SK-N-SH (cell line): ENCODE measurements around the gene TMEM267. TPM values are rescaled to one million over a fixed set of nuclear protein-coding genes. Genes with fewer than 3 reads are reported as not detected.

Experiments used
- CTCF ChIA-PET: fragments of 300-600, 350-600 bp; formaldehyde crosslinking; extraction: SDS; loops from one replicate; lab custom pipeline; 2021; lab: Yijun Ruan, JAX
- POLR2A ChIA-PET: fragments of 350-600 bp; sonication (Branson Sonifier 250); formaldehyde crosslinking; extraction: SDS; loops from one replicate; lab custom pipeline; 2020; ENCODE audit warnings: antibody characterized with exemption, inconsistent platforms; lab: Yijun Ruan, JAX
- DNase-seq: peaks from one replicate; pipeline ENCODE4 v3.0.0; 2012
- H2AFZ ChIP-seq: fragments of 200-600 bp; sonication (generic); 2 replicates; pipeline ENCODE4 v1.8.1; 2016; ENCODE audit warnings: antibody characterized with exemption, mild to moderate bottlenecking, low read depth
- H3F3A ChIP-seq: fragments of 200-600 bp; sonication (generic); replicated peaks from 2 replicates; pipeline ENCODE3; 2016; ENCODE audit warnings: antibody characterized with exemption, mild to moderate bottlenecking; ENCODE audit not compliant: insufficient read depth
- H3K27ac ChIP-seq, 2 experiments: fragments of 200-500 bp in 1 of 2; fragments of 200-600 bp in 1 of 2; sonication (Bioruptor generic) in 1 of 2; sonication (generic), shearing (Covaris generic) in 1 of 2; 2 replicates each; pipeline versions ENCODE4 v1.5.1 to v1.6.1; 2014 to 2016; ENCODE audit warnings: low read depth in 2 of 2, inconsistent platforms in 1 of 2, low read length in 1 of 2, mild to moderate bottlenecking in 1 of 2, mixed read lengths in 1 of 2
- H3K27me3 ChIP-seq: fragments of 200-600 bp; sonication (generic), shearing (Covaris generic); 2 replicates; pipeline ENCODE4 v1.6.1; 2016; ENCODE audit warnings: mixed run types; ENCODE audit not compliant: insufficient read depth
- H3K36me3 ChIP-seq, 2 experiments: fragments of 200-500 bp in 1 of 2; fragments of 200-600 bp in 1 of 2; sonication (Bioruptor generic) in 1 of 2; sonication (generic) in 1 of 2; replicated peaks in 1 of 2; 2 replicates each; pipeline versions ENCODE3 to v1.5.1; 2014 to 2016; ENCODE audit warnings: low read length in 1 of 2, mild to moderate bottlenecking in 1 of 2; ENCODE audit not compliant: insufficient read depth in 2 of 2, control insufficient read depth in 1 of 2
- H3K4me1 ChIP-seq, 2 experiments: fragments of 200-500 bp in 1 of 2; fragments of 200-600 bp in 1 of 2; sonication (Bioruptor generic) in 1 of 2; sonication (generic), shearing (Covaris generic) in 1 of 2; 2 replicates each; pipeline versions ENCODE4 v1.5.1 to v1.6.1; 2014 to 2016; ENCODE audit warnings: low read depth in 1 of 2, low read length in 1 of 2, mixed run types in 1 of 2; ENCODE audit not compliant: insufficient read depth in 2 of 2, control insufficient read depth in 1 of 2
- H3K4me2 ChIP-seq: fragments of 200-600 bp; sonication (generic), shearing (Covaris generic); 2 replicates; pipeline ENCODE4 v1.6.1; 2017; ENCODE audit warnings: mixed run types
- H3K4me3 ChIP-seq, 2 experiments: fragments of 200-500 bp in 1 of 2; fragments of 200-600 bp in 1 of 2; sonication (Bioruptor generic) in 1 of 2; sonication (generic), shearing (Covaris generic) in 1 of 2; 2 replicates each; pipeline versions ENCODE4 v1.5.1 to v1.8.1; 2014 to 2016; ENCODE audit warnings: low read depth in 2 of 2, inconsistent platforms in 1 of 2, low read length in 1 of 2, mild to moderate bottlenecking in 1 of 2, mixed read lengths in 1 of 2, moderate library complexity in 1 of 2
- H3K79me2 ChIP-seq: fragments of 200-600 bp; sonication (generic); 2 replicates; pipeline ENCODE4 v1.8.1; 2017; ENCODE audit warnings: mild to moderate bottlenecking; ENCODE audit not compliant: insufficient read depth
- H3K9ac ChIP-seq: fragments of 200-600 bp; sonication (generic); 2 replicates; pipeline ENCODE4 v1.6.1; 2017; ENCODE audit warnings: mixed run types
- H3K9me2 ChIP-seq: fragments of 200-600 bp; sonication (generic); 2 replicates; pipeline ENCODE4 v1.6.1; 2017; ENCODE audit warnings: mixed run types
- H3K9me3 ChIP-seq: fragments of 200-600 bp; sonication (generic); 2 replicates; pipeline ENCODE4 v1.6.1; 2017; ENCODE audit warnings: mixed run types, mild to moderate bottlenecking, moderate library complexity
- H4K20me1 ChIP-seq: fragments of 200-600 bp; sonication (generic); 2 replicates; pipeline ENCODE4 v1.6.1; 2017; ENCODE audit warnings: mild to moderate bottlenecking, mixed run types; ENCODE audit not compliant: insufficient read depth
- EZH2phosphoT487 ChIP-seq: fragments of 200-600 bp; sonication (generic); IDR thresholded peaks from 2 replicates; pipeline ENCODE4 v1.6.1; 2017; ENCODE audit warnings: low read depth, mixed run types, mild to moderate bottlenecking, antibody characterized with exemption, moderate library complexity, borderline replicate concordance
- FOSL2 ChIP-seq: IDR thresholded peaks from 2 replicates; pipeline ENCODE4 v1.4.0; 2012; ENCODE audit warnings: low read depth, mild to moderate bottlenecking, moderate library complexity, borderline replicate concordance
- FOXJ3 ChIP-seq: sonication (generic); formaldehyde crosslinking; IDR thresholded peaks from 2 replicates; pipeline ENCODE4 v1.5.1; 2020; ENCODE audit warnings: mild to moderate bottlenecking, missing genetic modification reagents
- GABPA ChIP-seq: IDR thresholded peaks from 2 replicates; pipeline ENCODE4 v1.4.0; 2012; ENCODE audit warnings: low read depth, mild to moderate bottlenecking
- MAX ChIP-seq: IDR thresholded peaks from 2 replicates; pipeline ENCODE4 v1.4.0; 2012; ENCODE audit warnings: low read depth
- MEF2A ChIP-seq: IDR thresholded peaks from 2 replicates; pipeline ENCODE4 v1.4.0; 2012; ENCODE audit warnings: low read depth, borderline replicate concordance
- MXI1 ChIP-seq: IDR thresholded peaks from 2 replicates; pipeline ENCODE4 v1.6.1; 2012; ENCODE audit warnings: mild to moderate bottlenecking, low read depth, low read length, improper control_type of control experiment
- NRF1 ChIP-seq: IDR thresholded peaks from 2 replicates; pipeline ENCODE4 v1.6.1; 2012; ENCODE audit warnings: low read depth, mild to moderate bottlenecking, low read length
- POLR2AphosphoS5 ChIP-seq: IDR thresholded peaks from 2 replicates; pipeline ENCODE4 v1.6.1; 2012; ENCODE audit warnings: low read depth, low read length
- RCOR1 ChIP-seq: fragments of 150-350 bp; IDR thresholded peaks from 2 replicates; pipeline ENCODE4 v1.6.1; 2017; ENCODE audit warnings: antibody characterized with exemption, low read length
- RFX5 ChIP-seq: IDR thresholded peaks from 2 replicates; pipeline ENCODE4 v1.6.1; 2012; ENCODE audit warnings: mild to moderate bottlenecking, improper control_type of control experiment, low read length
- RXRA ChIP-seq: IDR thresholded peaks from 2 replicates; pipeline ENCODE4 v1.4.0; 2012; ENCODE audit warnings: low read depth, mild to moderate bottlenecking, borderline replicate concordance
- TAF1 ChIP-seq: IDR thresholded peaks from 2 replicates; pipeline ENCODE4 v1.6.1; 2012; ENCODE audit warnings: low read depth, mild to moderate bottlenecking, low read length, moderate library complexity, borderline replicate concordance
- TEAD4 ChIP-seq: IDR thresholded peaks from 2 replicates; pipeline ENCODE4 v1.4.0; 2012; ENCODE audit warnings: mild to moderate bottlenecking, borderline replicate concordance; ENCODE audit not compliant: insufficient read depth
- USF1 ChIP-seq: IDR thresholded peaks from 2 replicates; pipeline ENCODE4 v1.4.0; 2012; ENCODE audit warnings: low read depth, borderline replicate concordance
- USF2 ChIP-seq: fragments of 150-350 bp; IDR thresholded peaks from 2 replicates; pipeline ENCODE4 v1.6.1; 2017; ENCODE audit warnings: antibody characterized with exemption, low read length, low read depth, borderline replicate concordance
- YY1 ChIP-seq: IDR thresholded peaks from 2 replicates; pipeline ENCODE4 v1.4.0; 2012; ENCODE audit warnings: low read depth, mild to moderate bottlenecking
- WGBS: methylation state at CpG from one replicate; pipeline ENCODE4 v1.1.6; 2017; ENCODE audit warnings: low lambda C conversion rate; 5-methylcytosine and 5-hydroxymethylcytosine counted together
- polyA plus RNA-seq, 3 experiments: library from polyadenylated mRNA; depleted of rRNA; stranded (reverse); fragments of >200 nt; gene quantifications; 2 replicates each; pipeline ENCODE4 v1.2.3, GENCODE V29; 2012
- TF ChIP-seq, protein P1 (sequence below): IDR thresholded peaks from 2 replicates; pipeline ENCODE4 v1.4.0; 2012; ENCODE audit warnings: low read depth, borderline replicate concordance
- TF ChIP-seq, protein P2 (sequence below): IDR thresholded peaks from 2 replicates; pipeline ENCODE4; 2012
- TF ChIP-seq, protein P3 (sequence below): fragments of 150-350 bp; IDR thresholded peaks from 2 replicates; pipeline ENCODE4 v1.6.1; 2016; ENCODE audit warnings: mild to moderate bottlenecking, low read depth, low read length

Gene TMEM267
- polyA plus RNA-seq, 1 of the 3 experiments (the other 2 are of a cell fraction), result 5.7 TPM

DNA sequence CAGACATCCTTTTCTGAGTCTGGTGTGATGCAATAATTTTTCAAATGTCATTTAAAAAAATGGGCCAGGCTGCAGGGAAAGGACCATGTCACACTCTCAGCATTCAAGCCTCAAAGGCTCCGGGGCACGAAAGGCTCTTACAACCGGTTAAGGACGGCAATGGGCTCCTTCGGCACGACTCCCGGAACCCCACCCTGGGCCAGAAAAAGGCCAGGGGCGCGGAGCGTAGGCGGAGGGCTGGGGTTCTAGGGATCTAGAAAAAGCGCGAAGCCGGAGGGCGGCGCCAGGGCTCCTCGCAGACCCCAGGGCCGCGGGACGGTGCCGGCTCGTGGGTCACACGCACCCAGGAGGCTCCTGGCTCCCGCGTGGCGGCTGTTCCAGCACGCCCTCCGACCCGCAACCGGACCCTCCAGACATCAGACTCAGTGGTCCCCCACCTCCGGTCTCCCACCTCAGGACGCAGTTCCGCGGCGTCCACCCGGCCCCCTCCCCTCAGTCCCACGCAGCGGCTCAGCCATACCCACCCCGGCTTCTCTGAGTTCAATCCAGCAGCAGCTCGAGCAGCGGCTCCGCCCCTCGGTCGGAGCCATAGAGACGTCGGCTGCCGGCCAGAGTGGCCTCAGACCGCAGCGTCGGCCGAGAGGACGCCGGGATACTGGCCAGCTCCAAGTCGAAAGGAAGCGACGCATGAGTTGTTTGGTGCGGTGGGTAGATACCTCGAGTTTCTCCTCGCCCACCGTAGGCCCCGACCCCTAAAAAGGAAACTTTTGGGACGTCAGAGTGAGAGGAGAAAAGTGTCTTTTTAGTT, at the start of gene TMEM267 (continued):
- TF ChIP-seq USF1 (no peak), TEAD4 (0 out of 2 replicates have a peak, but pooled peaks have one; percentile 2), GABPA (peak; percentile 56; the same call in 1 of the 2 replicates), FOXJ3 (CRISPR knock-in tag) (no peak)
- TF ChIP-seq, protein P1, sequence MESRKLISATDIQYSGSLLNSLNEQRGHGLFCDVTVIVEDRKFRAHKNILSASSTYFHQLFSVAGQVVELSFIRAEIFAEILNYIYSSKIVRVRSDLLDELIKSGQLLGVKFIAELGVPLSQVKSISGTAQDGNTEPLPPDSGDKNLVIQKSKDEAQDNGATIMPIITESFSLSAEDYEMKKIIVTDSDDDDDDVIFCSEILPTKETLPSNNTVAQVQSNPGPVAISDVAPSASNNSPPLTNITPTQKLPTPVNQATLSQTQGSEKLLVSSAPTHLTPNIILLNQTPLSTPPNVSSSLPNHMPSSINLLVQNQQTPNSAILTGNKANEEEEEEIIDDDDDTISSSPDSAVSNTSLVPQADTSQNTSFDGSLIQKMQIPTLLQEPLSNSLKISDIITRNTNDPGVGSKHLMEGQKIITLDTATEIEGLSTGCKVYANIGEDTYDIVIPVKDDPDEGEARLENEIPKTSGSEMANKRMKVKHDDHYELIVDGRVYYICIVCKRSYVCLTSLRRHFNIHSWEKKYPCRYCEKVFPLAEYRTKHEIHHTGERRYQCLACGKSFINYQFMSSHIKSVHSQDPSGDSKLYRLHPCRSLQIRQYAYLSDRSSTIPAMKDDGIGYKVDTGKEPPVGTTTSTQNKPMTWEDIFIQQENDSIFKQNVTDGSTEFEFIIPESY, result 0 out of 2 replicates have a peak, but pooled peaks have one; percentile 10
- TF ChIP-seq, all 33 proteins: peak for 13

- no peaks in the 10 kb centered on the region for H3K9me3 ChIP-seq
- H3K79me2 ChIP-seq, result peaks cover 5% of the 10 kb centered on the region; the same call in 1 of the 2 replicates
- H3K4me2 ChIP-seq, result no peak overlapping the region
- no peak overlapping the region for H2AFZ ChIP-seq
- H3F3A ChIP-seq, result peaks cover 21% of the 10 kb centered on the region
- POLR2A ChIA-PET, result no interaction called here
- no peak overlapping the region for H3K4me3 ChIP-seq
- no peak for DNase-seq
- H3K27ac ChIP-seq, result no peak overlapping the region; a peak in 1 of 4 replicates
- no peak overlapping the region for H3K9ac ChIP-seq
- TF ChIP-seq EZH2phosphoT487 (no peak), RCOR1 (no peak), RFX5 (no peak), GABPA (no peak), FOXJ3 (CRISPR knock-in tag) (no peak), RXRA (no peak), POLR2AphosphoS5 (no peak), TEAD4 (no peak), MXI1 (no peak), MAX (no peak), NRF1 (no peak), YY1 (no peak), USF1 (no peak), FOSL2 (no peak), USF2 (no peak), TAF1 (no peak), MEF2A (no peak)
- TF ChIP-seq, protein P2, sequence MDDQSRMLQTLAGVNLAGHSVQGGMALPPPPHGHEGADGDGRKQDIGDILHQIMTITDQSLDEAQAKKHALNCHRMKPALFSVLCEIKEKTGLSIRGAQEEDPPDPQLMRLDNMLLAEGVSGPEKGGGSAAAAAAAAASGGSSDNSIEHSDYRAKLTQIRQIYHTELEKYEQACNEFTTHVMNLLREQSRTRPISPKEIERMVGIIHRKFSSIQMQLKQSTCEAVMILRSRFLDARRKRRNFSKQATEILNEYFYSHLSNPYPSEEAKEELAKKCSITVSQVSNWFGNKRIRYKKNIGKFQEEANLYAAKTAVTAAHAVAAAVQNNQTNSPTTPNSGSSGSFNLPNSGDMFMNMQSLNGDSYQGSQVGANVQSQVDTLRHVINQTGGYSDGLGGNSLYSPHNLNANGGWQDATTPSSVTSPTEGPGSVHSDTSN, result no peak
- TF ChIP-seq, protein P3, sequence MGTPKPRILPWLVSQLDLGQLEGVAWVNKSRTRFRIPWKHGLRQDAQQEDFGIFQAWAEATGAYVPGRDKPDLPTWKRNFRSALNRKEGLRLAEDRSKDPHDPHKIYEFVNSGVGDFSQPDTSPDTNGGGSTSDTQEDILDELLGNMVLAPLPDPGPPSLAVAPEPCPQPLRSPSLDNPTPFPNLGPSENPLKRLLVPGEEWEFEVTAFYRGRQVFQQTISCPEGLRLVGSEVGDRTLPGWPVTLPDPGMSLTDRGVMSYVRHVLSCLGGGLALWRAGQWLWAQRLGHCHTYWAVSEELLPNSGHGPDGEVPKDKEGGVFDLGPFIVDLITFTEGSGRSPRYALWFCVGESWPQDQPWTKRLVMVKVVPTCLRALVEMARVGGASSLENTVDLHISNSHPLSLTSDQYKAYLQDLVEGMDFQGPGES, result no peak
- CTCF ChIA-PET, result interaction anchor here (1.4 kb wide), 1 partner anchor 24 kb away, joined by 3 read pairs; no protein-coding TSS in a partner anchor
- H3K27me3 ChIP-seq, result no peaks in the 10 kb centered on the region
- no peaks in the 10 kb centered on the region for H3K9me2 ChIP-seq
- WGBS, result 96% methylated on average over 2 of the region's 2 CpGs
- no peaks in the 10 kb centered on the region for H4K20me1 ChIP-seq
- no peaks in the 10 kb centered on the region for H3K4me1 ChIP-seq
- H3K36me3 ChIP-seq, result peaks cover 84 to 85% of the 10 kb centered on the region in 2 experiments
These were observed 47.0 kb upstream of the TMEM267 start for GRCh38 chr5:43530648-43531047.
